ENCODE data around the gene PKIB.
A peak's percentile ranks its signal among the peaks of the same experiment; 100 is the strongest.

PKIB gene

GRCh38 chr6:122749451-122750050 is 139.3 kb downstream of the PKIB start:
- peak; percentile 58 for DNase-seq

- DNase-seq, result no peak
These were observed 141.1 kb downstream of the PKIB start for GRCh38 chr6:122751326-122751725.

GRCh38 chr6:122752459-122752858 is 142.3 kb downstream of the PKIB start:
- no peak for DNase-seq

- no peak for DNase-seq
These were observed 142.9 kb downstream of the PKIB start for GRCh38 chr6:122753000-122753687.

GRCh38 chr6:122753688-122754056 is 143.5 kb downstream of the PKIB start:
- DNase-seq, result peak; percentile 50

GRCh38 chr6:122754191-122754731 is 144.1 kb downstream of the PKIB start:
- peak; percentile 7 for DNase-seq

GRCh38 chr6:122755901-122756300 is 145.7 kb downstream of the PKIB start:
- DNase-seq, result no peak

GRCh38 chr6:122758927-122759334 is 148.7 kb downstream of the PKIB start:
- no peak for DNase-seq

GRCh38 chr6:122760330-122760729 is 150.1 kb downstream of the PKIB start:
- no peak for DNase-seq

- no peak for DNase-seq
These were observed 156.1 kb downstream of the PKIB start for GRCh38 chr6:122766256-122766655.

- no peak for DNase-seq
These were observed 160.8 kb downstream of the PKIB start for GRCh38 chr6:122770835-122771601.

GRCh38 chr6:122772724-122773415 is 162.7 kb downstream of the PKIB start:
- DNase-seq, result no peak

All from NCI-H2029 (cell line).